Neural progenitor cell (in vitro differentiated cells): Measurements from ENCODE around the gene TNFAIP1. TPM values are rescaled to one million over a fixed set of nuclear protein-coding genes. Genes with fewer than 3 reads are reported as not detected.
"Not testable (repeated sequence)": the region's sequence is repeated elsewhere in the genome, so short reads cannot be mapped to it uniquely, and the experiment has no call there.

Source experiments
- DNase-seq: peaks from one replicate; pipeline ENCODE4 v3.0.0-alpha.2; 2016; ENCODE audit warnings: low spot score
- H2AFZ ChIP-seq: fragments of 200-600 bp; sonication (generic); replicated peaks from 2 replicates; pipeline ENCODE4 v1.6.1; 2016; ENCODE audit warnings: antibody characterized with exemption
- H3F3A ChIP-seq: fragments of 200-600 bp; sonication (generic); 2 replicates; pipeline ENCODE4 v1.6.1; 2016; ENCODE audit warnings: antibody characterized with exemption, low read depth
- H3K27ac ChIP-seq: fragments of 200-600 bp; sonication (generic); 2 replicates; pipeline ENCODE4 v1.5.1; 2016; ENCODE audit warnings: mild to moderate bottlenecking
- H3K27me3 ChIP-seq: fragments of 200-600 bp; sonication (generic); 2 replicates; pipeline ENCODE4 v1.6.1; 2016; ENCODE audit warnings: mild to moderate bottlenecking, moderate library complexity
- H3K36me3 ChIP-seq: fragments of 200-600 bp; sonication (generic); 2 replicates; pipeline ENCODE4 v1.5.1; 2016
- H3K4me1 ChIP-seq: fragments of 200-600 bp; sonication (generic); 2 replicates; pipeline ENCODE4 v1.6.1; 2016; ENCODE audit warnings: mixed run types
- H3K4me2 ChIP-seq: fragments of 200-600 bp; sonication (generic); 2 replicates; pipeline ENCODE4 v1.6.1; 2016
- H3K4me3 ChIP-seq: fragments of 200-600 bp; sonication (generic); 2 replicates; pipeline ENCODE4 v1.5.1; 2016
- H3K79me2 ChIP-seq: fragments of 200-600 bp; sonication (generic); 2 replicates; pipeline ENCODE4 v1.6.1; 2016; ENCODE audit warnings: low read depth
- H3K9ac ChIP-seq: fragments of 200-600 bp; sonication (generic); 2 replicates; pipeline ENCODE4 v1.6.1; 2016
- H3K9me3 ChIP-seq: fragments of 200-600 bp; sonication (generic); 2 replicates; pipeline ENCODE4 v1.5.1; 2016; ENCODE audit warnings: low read depth
- H4K20me1 ChIP-seq: fragments of 200-600 bp; sonication (generic); 2 replicates; pipeline ENCODE4 v1.6.1; 2016; ENCODE audit warnings: low read depth
- H3K27ac Mint-ChIP-seq: 3 replicates; pipeline ENCODE4 v1.8.0; 2021; ENCODE audit warnings: mixed read lengths
- H3K27me3 Mint-ChIP-seq: 2 replicates; pipeline ENCODE4 v1.8.0; 2022; ENCODE audit warnings: low read depth, mild to moderate bottlenecking, inconsistent platforms, moderate library complexity, mixed read lengths; ENCODE audit not compliant: insufficient read depth
- H3K36me3 Mint-ChIP-seq: 3 replicates; pipeline ENCODE4 v1.8.0; 2021; ENCODE audit warnings: mixed read lengths
- H3K4me1 Mint-ChIP-seq: 3 replicates; pipeline ENCODE4 v1.8.0; 2021; ENCODE audit warnings: mixed read lengths
- H3K4me3 Mint-ChIP-seq: 3 replicates; pipeline ENCODE4 v1.8.0; 2021; ENCODE audit warnings: mild to moderate bottlenecking, moderate library complexity, mixed read lengths
- H3K9me3 Mint-ChIP-seq: 3 replicates; pipeline ENCODE4 v1.8.0; 2020; ENCODE audit warnings: mixed read lengths
- EZH2 ChIP-seq: fragments of 200-600 bp; sonication (generic); IDR thresholded peaks from 2 replicates; pipeline ENCODE4 v1.6.1; 2017; ENCODE audit warnings: antibody characterized with exemption, mild to moderate bottlenecking, moderate library complexity
- EZH2phosphoT487 ChIP-seq: fragments of 200-600 bp; sonication (generic); IDR thresholded peaks from 2 replicates; pipeline ENCODE4 v1.6.1; 2017; ENCODE audit warnings: antibody characterized with exemption
- total RNA-seq: library from RNA; depleted of rRNA; stranded (reverse); fragments of >200 nt; gene quantifications from 2 replicates; pipeline ENCODE4 v1.2.3, GENCODE V29; 2015; ENCODE audit warnings: low replicate concordance
- TF ChIP-seq, protein P1 (sequence below): fragments of 200-600 bp; sonication (generic); IDR thresholded peaks from 2 replicates; pipeline ENCODE4 v1.5.1; 2017; ENCODE audit warnings: antibody characterized with exemption, mild to moderate bottlenecking

Gene TNFAIP1
- total RNA-seq, 1 donor from 2014 or later: 13.7 TPM

DNA sequence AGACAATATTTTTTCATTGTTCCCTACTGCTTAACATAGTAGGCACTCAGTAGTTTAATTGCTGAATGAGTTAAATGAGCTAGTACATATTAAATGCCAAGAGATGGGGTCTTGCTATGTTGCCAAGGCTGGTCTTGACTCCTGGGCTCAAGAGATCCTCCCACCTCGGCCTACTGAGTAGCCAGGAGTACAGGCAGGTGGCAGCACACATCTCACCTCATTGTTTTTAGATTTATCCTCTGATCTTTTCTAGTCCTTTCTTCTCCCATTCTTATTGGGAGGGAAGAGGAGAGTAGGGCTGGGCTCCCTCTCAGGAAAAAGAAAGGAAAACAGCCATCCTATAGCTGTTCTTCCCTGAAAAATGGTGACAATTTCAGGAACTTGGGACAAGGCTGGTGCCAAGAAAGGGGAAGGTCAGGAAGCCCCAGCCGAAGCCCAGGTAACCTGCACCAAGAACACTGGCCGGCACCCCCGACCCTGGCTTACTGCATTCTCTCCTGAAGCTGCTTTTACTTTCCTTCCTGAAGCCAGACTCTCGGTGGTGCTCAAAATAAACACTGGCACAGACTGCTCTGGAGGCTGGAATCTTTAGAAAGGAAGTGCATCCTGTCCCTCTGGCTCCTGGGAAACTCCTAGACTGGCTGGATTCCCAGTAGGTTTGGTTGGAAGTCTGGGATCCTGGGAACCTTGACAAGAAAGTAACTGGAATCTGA, 2.7 kb downstream of the TNFAIP1 start:
- Histone ChIP-seq H3K27me3 (no peaks in the 10 kb centered on the region), H3K9ac (no peak overlapping the region), H3K9me3 (no peaks in the 10 kb centered on the region), H3K27ac (no peak overlapping the region), H3K4me3 (no peak overlapping the region), H3K4me2 (no peak overlapping the region), H3F3A (peaks cover 14% of the 10 kb centered on the region), H3K36me3 (no peaks in the 10 kb centered on the region), H4K20me1 (peaks cover 29% of the 10 kb centered on the region), H2AFZ (no peak overlapping the region), H3K4me1 (peaks cover 6% of the 10 kb centered on the region), H3K79me2 (peaks cover 43% of the 10 kb centered on the region)
- Mint-ChIP-seq H3K27me3 (no peaks in the 10 kb centered on the region), H3K4me1 (peaks cover 31% of the 10 kb centered on the region), H3K36me3 (peaks cover 7% of the 10 kb centered on the region), H3K27ac (no peak overlapping the region), H3K9me3 (no peaks in the 10 kb centered on the region), H3K4me3 (no peak overlapping the region)
- DNase-seq: no peak
- TF ChIP-seq EZH2phosphoT487 (no peak), EZH2 (no peak)
- TF ChIP-seq, protein P1, sequence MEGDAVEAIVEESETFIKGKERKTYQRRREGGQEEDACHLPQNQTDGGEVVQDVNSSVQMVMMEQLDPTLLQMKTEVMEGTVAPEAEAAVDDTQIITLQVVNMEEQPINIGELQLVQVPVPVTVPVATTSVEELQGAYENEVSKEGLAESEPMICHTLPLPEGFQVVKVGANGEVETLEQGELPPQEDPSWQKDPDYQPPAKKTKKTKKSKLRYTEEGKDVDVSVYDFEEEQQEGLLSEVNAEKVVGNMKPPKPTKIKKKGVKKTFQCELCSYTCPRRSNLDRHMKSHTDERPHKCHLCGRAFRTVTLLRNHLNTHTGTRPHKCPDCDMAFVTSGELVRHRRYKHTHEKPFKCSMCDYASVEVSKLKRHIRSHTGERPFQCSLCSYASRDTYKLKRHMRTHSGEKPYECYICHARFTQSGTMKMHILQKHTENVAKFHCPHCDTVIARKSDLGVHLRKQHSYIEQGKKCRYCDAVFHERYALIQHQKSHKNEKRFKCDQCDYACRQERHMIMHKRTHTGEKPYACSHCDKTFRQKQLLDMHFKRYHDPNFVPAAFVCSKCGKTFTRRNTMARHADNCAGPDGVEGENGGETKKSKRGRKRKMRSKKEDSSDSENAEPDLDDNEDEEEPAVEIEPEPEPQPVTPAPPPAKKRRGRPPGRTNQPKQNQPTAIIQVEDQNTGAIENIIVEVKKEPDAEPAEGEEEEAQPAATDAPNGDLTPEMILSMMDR: no peak

GRCh38 chr17:28338769-28339212, 3.2 kb downstream of the TNFAIP1 start:
- Histone ChIP-seq H4K20me1 (peaks cover 29% of the 10 kb centered on the region), H3K79me2 (peaks cover 39% of the 10 kb centered on the region), H3F3A (peaks cover 14% of the 10 kb centered on the region)
- H3K27ac Mint-ChIP-seq, DNase-seq, H3K9me3 Mint-ChIP-seq, H3K4me2 ChIP-seq, H3K9ac ChIP-seq, H3K27me3 Mint-ChIP-seq, H3K4me3 ChIP-seq, H3K9me3 ChIP-seq, H3K4me3 Mint-ChIP-seq, H3K36me3 ChIP-seq, H2AFZ ChIP-seq, H3K27me3 ChIP-seq, H3K36me3 Mint-ChIP-seq, H3K4me1 ChIP-seq, H3K27ac ChIP-seq: not testable (repeated sequence)
- peaks cover 31% of the 10 kb centered on the region for H3K4me1 Mint-ChIP-seq

DNA sequence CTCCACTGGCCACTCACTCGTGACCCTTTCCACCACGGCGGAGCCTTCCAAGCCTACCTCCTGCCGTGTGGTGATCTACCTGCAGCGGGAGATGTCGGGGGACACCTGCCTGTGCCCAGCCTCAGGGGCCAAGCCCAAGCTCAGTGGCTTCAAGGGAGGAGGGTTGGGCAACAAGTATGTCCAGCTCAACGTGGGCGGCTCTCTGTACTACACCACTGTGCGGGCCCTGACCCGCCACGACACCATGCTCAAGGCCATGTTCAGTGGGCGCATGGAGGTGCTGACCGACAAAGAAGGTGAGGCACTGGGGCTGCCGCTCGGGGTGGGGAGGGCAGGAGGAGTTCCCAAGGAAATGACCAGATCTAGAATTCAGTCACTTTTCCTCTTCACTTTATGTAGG, 3.9 kb downstream of the TNFAIP1 start:
- Histone ChIP-seq H3K27ac (no peak overlapping the region), H3K79me2 (peaks cover 34% of the 10 kb centered on the region), H3K4me3 (no peak overlapping the region), H4K20me1 (peaks cover 26% of the 10 kb centered on the region), H3K4me1 (peaks cover 6% of the 10 kb centered on the region), H2AFZ (no peak overlapping the region), H3K36me3 (no peaks in the 10 kb centered on the region), H3K9ac (no peak overlapping the region), H3K9me3 (no peaks in the 10 kb centered on the region), H3F3A (peaks cover 14% of the 10 kb centered on the region), H3K4me2 (no peak overlapping the region), H3K27me3 (no peaks in the 10 kb centered on the region)
- Mint-ChIP-seq H3K4me1 (peaks cover 24% of the 10 kb centered on the region), H3K4me3 (no peak overlapping the region), H3K27me3 (no peaks in the 10 kb centered on the region), H3K27ac (no peak overlapping the region), H3K9me3 (no peaks in the 10 kb centered on the region), H3K36me3 (peaks cover 11% of the 10 kb centered on the region)
- TF ChIP-seq, protein P1: no peak
- TF ChIP-seq EZH2: no peak
- no peak for TF ChIP-seq EZH2phosphoT487
- DNase-seq: no peak

- H3K9me3 ChIP-seq: no peaks in the 10 kb centered on the region
- H3K4me3 Mint-ChIP-seq: no peak overlapping the region
- H3K27ac Mint-ChIP-seq: no peak overlapping the region
- peaks cover 17% of the 10 kb centered on the region for H3F3A ChIP-seq
- no peaks in the 10 kb centered on the region for H3K27me3 ChIP-seq
- no peaks in the 10 kb centered on the region for H3K9me3 Mint-ChIP-seq
- H3K27ac ChIP-seq: no peak overlapping the region
- no peak overlapping the region for H3K4me3 ChIP-seq
- H3K9ac ChIP-seq: no peak overlapping the region
- TF ChIP-seq, protein P1: no peak
- TF ChIP-seq EZH2phosphoT487 (no peak), EZH2 (no peak)
- no peak overlapping the region for H2AFZ ChIP-seq
- H3K4me2 ChIP-seq: no peak overlapping the region
- H3K4me1 ChIP-seq: peaks cover 6% of the 10 kb centered on the region
- H3K36me3 ChIP-seq: no peaks in the 10 kb centered on the region
- no peaks in the 10 kb centered on the region for H3K27me3 Mint-ChIP-seq
- peaks cover 18% of the 10 kb centered on the region for H3K4me1 Mint-ChIP-seq
- peaks cover 11% of the 10 kb centered on the region for H3K36me3 Mint-ChIP-seq
- no peak for DNase-seq
- peaks cover 27% of the 10 kb centered on the region for H3K79me2 ChIP-seq
- peaks cover 24% of the 10 kb centered on the region for H4K20me1 ChIP-seq
These were observed 4.8 kb downstream of the TNFAIP1 start for GRCh38 chr17:28340374-28340773.
